NCI-H1436 treated with DMSO at 0.1 percent for 48 hours (cell line): Measurements from ENCODE around the gene RTF1.

ENCODE experiments used
- DNase-seq: peaks from one replicate; lab custom pipeline; 2025; lab: John Stamatoyannopoulos, UW

The RTF1 gene

DNA sequence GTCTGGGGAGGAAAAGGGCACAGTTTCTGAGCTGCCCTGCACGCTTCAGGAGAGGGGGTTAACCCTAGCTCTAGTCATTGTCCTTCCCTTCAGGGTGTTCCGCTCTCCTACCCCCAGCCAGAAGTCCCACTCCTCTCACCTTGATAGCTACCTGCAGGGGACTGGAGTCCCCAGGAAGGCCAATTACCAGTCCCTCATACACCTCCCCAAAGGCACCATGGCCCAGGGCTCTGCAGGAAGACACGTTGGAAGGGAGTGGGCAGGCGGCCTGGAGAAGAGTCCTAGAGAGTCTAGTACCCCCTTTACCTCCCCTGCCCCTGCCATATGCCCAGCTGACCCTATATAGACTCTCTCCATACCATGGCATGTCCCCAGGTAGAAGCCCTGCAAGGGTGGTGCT, 88.9 kb downstream of the RTF1 start:
- no peak for DNase-seq

DNA sequence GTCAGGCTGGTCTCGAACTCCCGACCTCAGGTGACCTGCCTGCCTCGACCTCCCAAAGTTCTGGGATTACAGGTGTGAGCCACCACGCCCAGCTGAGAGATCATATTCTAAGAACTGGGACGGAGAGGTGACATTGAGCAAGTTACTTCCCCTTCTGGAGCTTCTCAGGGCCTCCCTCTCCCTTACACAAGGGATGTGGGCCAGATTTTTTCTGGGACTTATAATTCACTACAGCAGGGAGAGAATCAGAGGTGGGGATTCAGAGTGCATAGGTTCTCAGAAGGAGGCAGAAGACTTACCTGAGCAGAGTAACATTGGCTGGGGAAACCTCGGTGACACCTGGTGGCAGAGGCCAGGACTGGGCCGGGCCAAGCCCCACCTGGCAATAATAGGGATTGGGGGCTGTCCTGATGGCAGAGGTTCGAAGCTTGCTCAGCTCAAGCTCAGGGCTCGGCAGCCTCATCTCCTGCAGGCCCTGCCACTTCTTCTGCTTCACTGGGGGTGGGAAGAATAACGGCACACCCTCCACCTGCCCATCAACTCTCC, 90.0 kb downstream of the RTF1 start:
- DNase-seq = no peak

DNA sequence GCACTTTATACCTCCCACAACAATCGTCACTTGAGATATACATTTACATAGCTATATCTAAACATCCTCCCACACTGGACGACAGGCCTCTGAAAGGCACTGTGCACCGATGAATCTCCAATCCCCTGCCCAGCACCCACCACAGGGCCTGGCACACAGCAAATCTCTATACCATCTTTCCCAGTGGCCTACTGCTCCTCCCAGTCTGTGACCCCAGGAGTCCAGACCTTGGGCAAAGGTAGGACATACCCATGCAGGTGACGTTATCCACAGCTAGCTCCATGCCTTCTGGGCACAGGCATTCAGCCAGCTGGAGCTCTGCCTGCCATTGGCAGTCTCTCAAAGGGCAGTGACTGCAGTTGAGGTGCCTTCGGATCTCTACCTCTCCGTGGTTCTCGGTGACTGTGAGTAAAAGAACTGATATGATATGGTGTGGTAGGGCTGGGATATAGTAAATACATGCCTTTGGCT, 91.0 kb downstream of the RTF1 start:
- no peak for DNase-seq

DNA sequence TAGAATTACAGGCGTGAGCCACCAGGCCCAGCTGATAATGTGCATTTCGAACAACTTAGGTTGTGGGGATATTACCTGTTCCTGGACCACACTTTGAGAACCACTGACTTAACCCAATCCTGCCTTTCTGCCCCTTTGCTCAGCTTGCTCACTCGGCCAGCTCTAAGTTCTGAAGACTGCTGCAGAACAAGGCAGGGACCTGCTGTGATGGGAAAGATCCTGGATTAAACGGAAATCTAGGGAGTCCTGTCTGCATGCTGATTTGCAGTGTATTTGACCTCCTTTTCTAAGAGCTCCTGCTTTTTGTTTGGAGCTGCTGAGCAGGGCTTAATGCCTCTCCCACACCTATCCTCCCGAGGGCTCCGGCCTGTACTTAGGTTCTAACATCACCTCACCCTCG, 93.8 kb downstream of the RTF1 start:
- no peak for DNase-seq

DNA sequence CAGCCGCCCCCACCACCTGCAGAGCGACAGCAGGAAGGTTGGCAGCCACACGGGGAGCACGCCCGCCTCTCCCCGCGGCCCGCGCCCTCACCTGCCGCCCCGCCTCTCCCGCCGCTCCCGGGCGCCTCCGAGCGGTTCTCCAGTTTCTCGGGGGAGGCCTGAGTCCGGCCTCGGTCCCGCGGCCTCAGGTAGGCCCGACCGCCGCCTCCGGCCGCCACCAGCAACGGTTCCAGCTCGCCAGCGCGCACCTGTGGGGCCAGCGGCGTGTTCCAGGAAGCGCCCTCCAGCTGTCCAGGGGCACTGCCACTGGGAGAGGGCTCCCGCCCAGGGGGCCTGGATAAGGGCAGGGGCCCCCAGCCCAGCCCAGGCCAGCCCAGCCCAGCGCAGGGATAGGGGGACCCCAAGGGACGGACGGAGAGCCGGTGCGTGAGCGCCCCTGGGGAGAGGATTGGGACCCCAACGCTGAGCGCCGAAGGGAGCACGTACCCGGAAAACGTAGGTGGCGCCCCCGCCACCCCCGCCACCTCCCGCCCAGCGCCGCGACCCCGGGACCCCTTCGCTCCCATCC, 94.5 kb downstream of the RTF1 start:
- no peak for DNase-seq

DNA sequence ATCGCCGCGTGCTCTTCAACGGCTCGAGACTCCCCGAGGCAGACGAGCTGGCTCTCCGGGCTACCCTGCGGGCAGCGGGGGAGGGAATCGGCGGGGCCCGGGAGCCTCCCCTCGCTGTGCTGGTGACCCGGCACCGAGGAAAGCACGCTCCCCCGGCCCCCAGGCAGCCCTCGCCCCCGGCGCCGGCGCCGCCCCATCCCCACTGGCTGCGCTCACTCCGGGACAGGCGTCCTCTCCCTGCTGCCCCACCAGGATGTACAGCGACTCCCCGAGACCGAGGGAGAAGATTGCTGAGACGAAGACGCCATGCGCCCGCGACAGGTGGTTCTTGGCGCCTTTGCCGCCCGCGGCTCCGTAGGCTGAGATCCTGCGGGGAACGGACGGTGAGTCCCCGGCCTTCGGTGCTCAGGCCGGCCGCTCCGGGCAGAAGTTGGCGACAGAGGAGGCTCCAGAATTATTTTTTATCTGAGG, 95.0 kb downstream of the RTF1 start:
- no peak for DNase-seq

DNA sequence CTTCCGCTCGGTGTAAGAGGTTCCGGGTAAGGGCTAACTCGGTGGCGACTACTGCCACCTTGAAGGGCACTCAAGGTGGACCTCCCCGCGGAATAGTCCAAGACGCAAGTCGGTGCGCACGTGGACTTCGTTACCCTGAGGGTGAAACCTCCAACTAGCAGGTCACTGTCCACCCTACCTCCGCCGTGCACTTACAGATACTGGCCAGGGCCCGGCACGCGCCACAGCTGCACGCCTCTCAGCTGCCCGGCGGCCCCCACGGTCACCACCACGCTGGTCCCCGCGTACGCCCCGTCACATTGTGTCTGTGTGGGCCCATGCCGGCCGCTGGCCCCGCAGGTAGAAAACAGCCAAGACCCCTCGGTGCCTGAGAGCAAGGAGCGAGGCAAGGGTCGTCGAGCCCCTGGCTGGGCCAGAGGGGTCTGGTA, 95.6 kb downstream of the RTF1 start:
- no peak for DNase-seq

- DNase-seq = no peak
Measured at GRCh38 chr15:41512940-41513505, 96.1 kb downstream of the RTF1 start.

GRCh38 chr15:41513506-41514227, 96.8 kb downstream of the RTF1 start, which contains the start of gene LTK:
LTK (minus strand) TSS chr15:41513827; CDS start chr15:41513709, 118 bp downstream.
- DNase-seq = no peak

GRCh38 chr15:41517895-41518449, 101.1 kb downstream of the RTF1 start:
- DNase-seq = no peak

DNA sequence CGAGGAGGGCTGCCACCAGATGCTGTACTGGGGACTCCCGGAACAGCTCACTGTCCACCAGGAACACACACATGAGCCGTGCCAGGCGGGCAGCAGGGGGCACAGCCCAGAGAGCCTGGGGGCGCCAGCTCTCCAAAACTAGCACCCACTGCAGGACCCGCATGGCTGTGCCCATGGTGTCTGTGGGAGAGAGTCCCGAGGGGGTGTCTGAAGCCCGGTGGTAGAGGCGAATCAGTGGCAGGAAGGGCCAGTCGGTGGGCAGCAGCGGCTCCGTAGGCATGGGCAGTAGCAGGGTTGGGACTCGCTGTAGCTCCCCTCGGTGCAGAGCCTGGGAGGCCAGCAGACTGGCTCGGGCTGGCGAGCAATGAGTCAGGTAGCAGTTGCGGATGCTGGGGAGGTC, 103.7 kb downstream of the RTF1 start:
- DNase-seq = no peak

DNA sequence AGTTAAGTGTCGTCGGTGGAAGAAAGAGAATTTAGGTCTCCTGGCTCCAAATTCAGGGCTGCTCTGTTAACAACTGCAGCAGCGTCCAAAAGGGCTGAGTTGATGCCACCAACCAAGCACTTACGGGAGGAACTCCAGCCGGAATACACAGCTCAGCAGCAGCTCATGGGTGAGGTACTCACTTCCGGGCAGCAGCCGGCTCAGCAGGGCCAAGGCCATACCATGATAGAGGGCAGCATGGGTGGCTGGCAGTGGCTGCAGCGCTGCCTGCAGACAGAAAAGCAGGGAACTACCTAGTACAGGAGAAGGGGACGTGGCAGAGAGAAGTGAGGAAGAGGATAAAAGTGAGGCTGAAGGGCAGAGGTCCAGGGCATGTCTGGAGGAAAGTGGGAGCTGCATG, 104.7 kb downstream of the RTF1 start:
- no peak for DNase-seq

DNA sequence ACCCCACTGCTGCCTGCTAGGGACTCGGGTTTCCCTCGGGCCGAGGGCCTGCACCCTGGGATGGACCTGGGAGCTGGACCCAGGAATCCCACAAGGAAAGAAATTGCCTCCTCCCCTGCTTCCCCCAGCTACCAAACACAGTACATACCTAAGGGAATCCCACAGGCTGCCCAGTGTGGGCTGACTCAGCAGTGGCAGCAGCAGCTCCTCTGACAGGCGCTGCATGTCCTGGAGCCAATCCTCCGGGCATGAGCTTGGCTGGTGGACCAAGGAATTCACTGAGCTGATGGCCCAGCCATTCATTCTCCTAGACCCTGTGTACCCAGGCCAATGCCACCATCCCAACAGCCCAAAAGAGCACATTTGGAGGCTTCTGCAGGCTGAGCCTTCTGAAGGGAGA, 106.2 kb downstream of the RTF1 start:
- no peak for DNase-seq

GRCh38 chr15:41530363-41530956, 113.6 kb downstream of the RTF1 start:
- no peak for DNase-seq
